IPS-NIHi11 (cell line): ENCODE measurements around the gene MAP2K1.
"Not testable (repeated sequence)": the region's sequence is repeated elsewhere in the genome, so short reads cannot be mapped to it uniquely, and the experiment has no call there.

ENCODE experiments used
- DNase-seq: peaks from one replicate; pipeline ENCODE4 v3.0.0; 2012; ENCODE audit warnings: mixed read lengths, low spot score

Gene MAP2K1

DNA sequence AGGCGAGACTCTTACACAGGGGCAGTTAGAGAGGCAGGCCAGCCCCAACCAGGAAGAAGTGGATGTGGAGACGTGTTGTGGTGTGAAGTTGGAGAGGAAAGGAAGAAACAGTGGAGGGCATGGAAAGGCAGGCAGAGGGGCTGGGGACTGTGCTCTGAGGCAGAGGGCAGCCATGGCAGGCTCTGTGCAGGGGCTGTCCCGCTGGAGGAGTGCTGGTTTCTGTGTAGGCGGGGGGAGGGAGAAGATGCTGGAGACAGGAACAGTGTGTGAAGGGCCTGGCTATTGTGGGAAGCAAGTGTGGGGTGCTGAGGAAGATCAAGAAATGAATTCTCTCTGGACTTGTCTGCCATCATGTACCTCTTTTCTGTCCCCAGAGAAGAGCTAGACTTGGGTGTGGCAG is 89.8 kb downstream of the MAP2K1 start:
- no peak for DNase-seq

DNA sequence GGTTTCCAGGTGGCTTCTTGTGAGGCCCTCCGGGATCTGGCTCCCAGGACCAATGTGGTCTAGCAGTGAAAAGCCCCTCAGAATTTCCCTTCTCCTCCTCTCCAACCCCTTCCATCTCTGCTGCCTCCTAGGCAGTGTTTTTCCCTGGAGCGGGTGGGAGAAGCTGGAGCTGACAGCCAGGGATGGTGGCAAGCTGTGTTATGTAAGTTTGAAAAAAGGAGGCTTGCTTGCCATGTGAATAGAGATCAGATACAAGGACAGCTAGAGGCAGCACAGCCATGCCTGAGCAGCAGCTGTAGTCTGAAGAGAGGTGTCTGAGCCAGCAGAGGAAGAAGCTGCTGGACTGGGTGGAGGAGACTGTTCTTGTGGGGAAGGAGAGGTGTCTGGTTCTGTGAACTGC is 90.3 kb downstream of the MAP2K1 start:
- no peak for DNase-seq

DNA sequence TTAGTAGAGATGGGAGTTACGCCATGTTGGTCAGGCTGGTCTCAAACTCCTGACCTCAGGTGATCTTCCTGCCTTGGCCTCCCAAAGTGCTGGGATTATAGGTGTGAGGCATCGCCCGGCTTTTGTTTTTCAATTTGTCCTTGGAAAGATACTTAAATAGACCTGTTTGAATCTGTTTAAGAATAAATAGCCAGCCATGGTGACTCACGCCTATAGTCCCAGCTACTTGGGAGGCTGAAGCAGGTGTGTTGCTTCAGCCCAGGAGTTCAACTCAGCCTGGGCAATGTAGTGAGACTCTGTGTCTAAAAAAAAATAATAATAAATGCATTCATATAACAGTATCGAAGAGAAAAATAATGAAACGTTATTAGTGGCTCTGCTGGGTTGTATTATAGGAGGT is 93.6 kb downstream of the MAP2K1 start:
- no peak for DNase-seq

DNA sequence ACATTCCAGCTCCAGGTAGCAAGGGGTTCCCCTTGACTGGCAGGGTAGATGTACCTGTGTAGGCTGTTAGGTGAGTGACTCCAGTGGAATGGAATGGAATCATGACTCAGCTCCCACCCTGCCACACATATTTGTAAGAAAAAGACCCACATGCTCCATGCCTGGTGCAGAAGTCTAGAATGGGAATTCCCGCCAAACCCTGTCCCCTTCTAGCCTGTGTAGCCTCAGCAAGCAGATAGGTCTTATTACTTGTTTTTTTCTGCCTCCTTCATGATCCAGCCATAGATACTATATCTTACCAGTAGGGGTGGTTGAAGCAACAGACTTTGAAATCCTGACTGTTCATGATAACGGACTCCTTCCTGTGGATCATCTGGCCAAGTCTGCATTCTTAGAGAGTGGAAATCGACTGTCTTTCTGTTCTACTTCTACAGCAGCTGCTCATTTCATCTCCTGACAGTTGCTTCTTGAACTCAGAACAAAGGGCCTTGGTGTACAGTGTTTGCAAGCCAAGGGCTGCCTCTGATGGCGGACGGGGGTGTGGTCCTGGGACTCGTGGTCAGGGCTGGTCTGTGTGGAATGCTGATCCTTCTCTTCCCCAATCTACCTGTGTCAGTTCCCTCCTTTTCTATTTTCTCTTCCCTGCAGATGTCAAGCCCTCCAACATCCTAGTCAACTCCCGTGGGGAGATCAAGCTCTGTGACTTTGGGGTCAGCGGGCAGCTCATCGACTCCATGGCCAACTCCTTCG is 94.6 kb downstream of the MAP2K1 start:
- DNase-seq: no peak

DNA sequence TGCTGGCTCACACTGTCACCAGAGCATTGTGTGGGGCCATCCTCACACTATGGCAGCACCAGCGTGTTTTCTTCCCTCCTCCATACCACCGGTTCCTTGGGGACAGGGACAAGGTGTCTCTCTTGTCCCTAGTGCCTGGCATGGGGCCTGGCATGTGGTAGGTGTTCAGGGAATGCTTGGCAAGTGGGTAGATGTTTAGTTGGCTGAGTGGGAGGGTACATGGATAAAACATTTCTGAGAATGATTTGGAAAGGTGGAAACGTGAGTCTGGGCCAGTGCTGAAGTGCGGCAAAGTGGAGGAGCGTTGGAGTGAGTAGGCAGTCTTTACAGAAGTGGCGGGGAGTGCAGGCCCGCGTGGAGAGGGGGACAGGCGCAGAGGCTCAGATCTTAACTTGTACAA is 95.8 kb downstream of the MAP2K1 start:
- DNase-seq: no peak

DNA sequence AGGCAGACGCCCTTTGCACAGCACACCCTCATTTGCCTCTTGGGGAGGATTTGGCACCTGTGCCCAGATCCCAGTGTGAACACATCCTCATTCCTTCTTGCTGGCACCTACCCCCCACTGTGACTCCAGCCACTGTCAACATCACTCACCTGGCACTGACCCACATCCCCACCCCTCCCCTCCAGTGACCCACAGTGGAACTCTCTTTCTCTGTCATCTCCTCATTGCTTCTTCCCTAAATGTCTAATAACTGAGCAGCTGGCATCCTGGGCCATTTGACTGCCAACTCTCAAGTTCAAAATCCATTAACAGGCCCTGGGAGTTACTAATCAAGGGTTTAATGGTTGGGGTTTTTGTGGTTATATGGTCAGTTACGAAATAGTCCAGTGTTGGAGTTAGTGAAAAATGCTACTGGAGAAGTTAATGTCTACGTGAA is 96.4 kb downstream of the MAP2K1 start:
- no peak for DNase-seq

DNA sequence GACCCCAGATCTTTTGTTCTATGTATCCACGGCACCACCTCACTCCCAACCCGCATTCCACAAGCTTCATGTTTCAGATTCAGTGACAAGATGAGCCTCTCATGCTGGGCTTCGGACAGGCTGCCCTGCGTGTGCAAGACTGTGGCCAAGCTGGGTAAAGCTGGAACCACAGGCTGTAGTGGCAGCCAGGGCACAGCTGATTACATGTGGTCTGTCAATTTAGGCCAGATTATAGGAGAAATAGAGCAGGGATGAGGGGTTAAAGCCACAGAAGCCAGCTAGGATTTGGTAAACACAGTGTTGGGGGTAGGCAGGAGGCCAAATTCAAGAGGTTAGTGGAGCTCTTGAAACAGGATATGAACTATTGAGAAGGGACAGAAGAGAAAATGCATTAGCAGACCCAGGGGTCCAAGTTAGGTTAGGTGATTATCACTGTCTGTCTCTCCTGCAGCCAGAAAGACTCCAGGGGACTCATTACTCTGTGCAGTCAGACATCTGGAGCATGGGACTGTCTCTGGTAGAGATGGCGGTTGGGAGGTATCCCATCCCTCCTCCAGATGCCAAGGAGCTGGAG is 97.9 kb downstream of the MAP2K1 start:
- no peak for DNase-seq

DNA sequence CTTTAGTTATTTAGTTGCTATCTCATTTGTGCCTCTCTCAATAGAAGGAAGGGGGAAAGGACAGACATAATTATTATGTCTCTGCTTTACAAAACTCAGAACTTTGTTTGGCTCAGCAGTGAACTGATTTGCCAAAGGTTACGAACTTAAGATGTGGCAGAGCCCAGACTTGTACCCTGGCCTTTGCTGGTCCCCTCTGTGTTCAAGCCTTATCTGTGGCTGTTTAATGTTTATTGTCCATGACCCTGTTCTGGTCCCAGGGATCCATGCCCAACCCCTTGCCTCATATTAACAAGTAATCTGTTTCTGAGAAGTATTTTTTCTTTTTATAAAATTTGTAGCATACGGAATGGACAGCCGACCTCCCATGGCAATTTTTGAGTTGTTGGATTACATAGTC is 100.2 kb downstream of the MAP2K1 start:
- DNase-seq: no peak

DNA sequence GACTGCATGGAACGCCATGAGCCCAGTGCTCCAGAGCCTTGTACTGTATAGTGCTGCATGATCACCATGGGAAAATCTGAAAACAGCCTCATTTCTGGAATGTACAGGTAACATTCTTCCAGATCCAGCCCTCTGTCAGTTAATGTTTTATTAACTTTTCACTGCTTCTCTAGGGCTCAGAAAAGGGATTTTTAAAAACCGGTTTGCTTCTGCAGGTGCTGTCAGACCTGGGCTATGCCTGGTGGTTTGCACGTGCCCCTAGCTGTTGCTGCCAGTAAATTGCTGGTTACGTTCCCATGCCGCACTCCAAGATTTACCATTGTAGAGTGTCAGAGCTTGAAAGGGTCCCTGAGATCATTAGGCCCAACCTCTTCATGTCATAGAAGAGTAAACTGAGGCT is 101.8 kb downstream of the MAP2K1 start:
- DNase-seq: no peak

DNA sequence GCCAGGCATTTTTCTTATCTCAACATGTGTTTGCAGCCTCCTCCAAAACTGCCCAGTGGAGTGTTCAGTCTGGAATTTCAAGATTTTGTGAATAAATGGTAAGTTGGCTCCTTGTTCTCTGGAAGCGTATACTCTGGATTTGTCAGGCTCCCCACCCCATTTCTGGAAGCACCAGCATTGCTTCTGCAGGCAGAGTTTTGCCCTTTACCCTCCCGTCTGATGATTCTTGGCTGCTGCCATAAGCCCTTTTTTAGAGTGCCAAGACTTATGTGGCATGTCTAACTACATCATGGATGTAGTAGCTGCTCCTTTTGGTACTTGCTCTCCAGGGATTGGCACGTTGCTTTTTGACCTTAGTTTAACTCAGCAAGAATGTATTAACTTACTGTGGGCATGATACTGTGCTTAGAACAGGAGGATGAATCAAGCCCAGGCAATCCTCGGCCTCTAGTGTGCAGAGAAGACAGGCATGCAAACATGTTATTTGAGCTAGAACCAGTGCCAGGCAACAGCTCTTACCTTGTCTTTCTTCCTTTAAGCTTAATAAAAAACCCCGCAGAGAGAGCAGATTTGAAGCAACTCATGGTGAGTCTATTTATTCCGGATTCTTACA is 102.6 kb downstream of the MAP2K1 start:
- DNase-seq: no peak

DNA sequence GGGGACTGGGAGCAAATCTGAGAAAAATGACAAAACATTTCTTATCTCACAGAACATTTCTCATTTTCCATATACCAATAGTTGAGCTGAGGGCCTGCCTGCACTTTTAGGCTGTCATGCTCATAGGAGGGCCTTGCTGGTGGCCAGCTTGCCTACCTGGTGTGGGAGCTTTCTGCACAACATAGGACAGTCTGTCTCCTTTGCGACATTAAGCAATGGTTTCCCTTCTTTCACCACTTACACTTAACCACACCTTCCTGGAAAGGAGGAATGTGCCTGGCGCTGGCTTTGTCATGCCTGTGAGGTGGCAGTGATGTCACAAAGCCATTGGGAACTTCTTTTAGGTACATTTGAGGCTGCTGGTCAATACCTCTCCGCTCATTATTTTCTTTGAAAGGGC is 105.1 kb downstream of the MAP2K1 start:
- no peak for DNase-seq

DNA sequence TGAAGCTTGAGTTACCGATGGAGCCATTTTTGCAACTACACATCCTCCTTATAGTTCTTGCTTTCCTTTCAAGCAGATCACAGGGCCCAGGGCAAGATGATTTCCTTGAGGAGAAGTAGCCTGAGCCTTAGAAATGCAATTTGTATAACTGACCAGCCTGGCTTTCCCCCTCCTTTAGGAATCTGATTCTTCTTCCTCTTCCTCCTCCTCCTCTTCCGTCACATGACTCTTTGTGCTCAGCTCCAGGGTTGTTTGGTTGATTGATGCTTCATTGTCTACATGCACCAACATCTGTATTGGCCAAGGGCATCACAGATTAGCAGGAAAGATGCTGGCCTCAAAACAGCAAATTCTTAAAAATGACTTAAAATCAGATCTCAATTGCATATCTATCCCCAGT is 107.5 kb downstream of the MAP2K1 start:
- DNase-seq: no peak

DNA sequence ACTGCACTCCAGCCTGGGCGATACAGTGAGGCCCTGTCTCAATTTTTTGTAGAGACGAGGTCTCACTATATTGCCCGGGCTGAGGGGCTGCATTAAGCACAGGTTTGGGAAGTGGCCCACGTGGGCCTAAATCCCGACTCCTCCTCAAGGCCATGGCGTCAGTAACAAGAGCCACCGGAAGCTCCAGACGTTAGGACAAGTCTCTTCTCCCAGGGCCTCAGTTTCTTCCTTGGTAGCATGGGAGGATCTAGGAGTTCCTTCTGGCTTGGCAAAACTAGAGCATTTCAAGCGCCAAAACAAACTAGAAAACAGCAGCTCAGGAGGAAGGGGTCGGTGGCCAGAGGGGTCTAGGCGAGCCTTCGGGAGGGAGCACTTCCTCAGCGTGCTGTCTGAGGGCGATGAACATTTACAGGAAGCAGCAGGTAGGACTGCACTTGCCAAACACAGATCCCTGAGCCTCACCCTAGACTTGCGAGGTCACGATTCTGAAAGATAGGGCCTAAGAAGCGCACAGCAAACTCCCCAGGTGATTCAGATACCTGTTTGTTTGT is 110.3 kb downstream of the MAP2K1 start:
- DNase-seq: no peak

DNA sequence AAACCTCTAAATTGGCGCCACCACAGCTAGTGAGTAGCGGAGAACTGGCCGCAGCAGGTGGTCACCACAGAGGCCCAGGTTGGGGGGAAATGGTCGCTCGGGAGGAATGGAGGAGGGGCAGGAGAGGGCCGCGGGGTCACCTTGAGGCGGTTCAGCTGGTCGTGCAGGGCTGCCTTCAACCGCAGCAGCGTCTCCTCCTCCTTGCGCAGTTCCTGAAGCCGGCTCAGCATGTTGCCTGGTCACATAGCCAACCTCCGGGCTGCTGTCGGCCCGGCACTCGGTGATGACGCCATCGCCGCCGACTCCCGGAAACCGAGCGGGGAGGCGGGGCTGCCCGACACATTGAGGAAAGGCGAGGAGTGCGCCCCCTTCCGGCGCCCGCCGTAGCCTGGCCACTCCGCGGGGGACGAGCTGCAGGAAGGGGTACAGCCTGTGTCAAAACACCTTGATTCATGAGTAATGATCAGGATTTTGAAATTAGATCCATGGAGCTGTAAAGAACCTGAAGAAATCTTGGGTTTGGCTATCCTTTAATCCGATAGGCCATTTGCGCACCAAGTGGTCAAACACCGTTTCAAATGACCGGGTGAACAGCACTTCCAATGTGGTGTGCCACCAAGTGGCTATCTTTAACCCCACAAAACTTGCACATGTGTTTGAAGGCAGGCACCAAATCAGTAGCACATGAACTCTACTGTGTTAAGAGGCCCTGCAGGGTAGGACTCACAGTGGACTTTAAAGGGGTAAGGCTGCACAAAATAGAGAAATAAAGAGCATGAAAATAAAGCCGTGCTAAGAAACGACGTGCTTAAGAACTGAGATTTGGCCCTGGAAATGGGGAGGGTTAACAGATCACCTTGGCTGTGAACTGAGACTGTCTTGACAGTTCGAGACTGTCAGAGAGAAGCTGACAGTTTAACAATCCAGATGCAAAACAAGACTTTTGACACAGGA is 111.1 kb downstream of the MAP2K1 start, which contains the start of gene SNAPC5:
TSS of gene SNAPC5 (minus strand) at position 261 of the 954 bp plus-strand sequence. CDS start at position 230, 31 bp downstream.
- DNase-seq: peak; percentile 93

DNA sequence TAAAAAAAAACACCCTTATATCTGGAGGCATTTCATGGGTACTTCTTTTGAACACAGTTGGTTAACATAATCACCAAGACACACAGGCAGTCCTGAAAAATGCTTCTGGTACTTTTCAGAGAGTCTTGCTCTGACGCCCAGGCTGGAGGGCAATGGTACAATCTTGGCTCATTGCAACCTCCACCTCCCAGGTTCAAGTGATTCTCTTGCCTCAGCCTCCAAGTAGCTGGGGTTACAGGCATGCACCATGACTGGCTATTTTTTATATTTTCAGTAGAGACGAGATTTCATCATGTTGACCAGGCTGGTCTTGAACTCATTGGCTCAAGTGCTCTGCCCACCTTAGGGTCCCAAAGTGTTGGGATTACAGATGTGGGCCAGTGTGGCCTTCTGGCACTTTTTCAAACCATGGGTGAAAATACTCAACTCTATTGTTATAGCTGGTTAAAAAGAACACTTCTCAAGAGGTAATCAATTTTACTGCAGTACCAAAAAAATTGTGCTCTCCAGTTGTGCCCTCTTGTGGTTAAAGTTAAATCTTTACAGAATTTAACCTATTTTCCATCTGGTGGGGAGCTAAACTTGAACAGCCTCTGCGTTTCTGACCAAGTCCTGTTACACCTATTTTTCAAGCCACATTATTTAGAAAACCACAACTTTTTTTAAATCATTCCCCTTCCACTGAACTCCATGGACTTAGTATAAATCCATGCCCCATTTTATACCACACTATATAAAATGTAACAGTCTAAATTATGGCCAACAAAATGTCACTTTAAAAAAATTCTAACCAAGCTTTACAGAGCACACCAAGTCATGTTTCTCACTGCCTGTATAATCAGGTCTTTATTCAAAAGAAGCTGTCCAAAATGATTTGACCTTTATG is 112.0 kb downstream of the MAP2K1 start:
- no peak for DNase-seq

DNA sequence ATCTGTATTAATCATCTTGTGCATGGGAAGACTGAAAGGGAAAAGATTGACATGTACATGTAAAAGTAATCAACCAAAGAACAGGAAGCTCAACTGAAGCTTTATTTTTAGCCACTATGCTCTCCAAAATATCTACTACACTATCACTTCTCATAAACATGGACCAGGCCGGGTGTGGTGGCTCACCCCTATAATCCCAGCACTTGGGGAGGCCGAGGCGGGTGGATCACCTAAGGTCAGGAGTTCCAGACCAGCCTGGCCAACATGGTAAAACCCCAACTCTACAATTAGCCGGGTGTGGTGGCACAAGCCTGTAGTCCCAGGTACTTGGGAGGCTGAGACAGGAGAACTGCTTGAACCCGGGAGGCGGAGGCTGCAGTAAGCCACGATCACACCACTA is 113.6 kb downstream of the MAP2K1 start:
- not testable (repeated sequence) for DNase-seq

DNA sequence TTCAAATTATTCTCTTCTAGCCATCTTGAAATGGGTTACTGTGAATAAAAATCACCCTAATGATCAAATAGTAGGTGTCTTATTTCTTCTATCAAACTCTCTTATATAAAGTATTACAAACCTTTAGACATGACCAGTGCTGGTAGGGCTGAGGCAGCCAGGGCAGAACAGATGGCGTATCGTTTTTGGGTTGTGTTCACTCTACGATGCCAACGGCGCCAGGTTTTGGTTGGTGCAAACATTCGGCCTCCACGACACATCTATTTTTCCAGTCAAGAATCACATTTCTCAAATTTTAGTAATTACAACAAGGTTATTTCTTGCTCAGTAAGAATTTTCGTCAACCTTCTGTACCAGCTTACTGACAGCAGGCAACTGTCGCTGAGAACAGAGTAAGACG is 115.8 kb downstream of the MAP2K1 start:
- no peak for DNase-seq

DNA sequence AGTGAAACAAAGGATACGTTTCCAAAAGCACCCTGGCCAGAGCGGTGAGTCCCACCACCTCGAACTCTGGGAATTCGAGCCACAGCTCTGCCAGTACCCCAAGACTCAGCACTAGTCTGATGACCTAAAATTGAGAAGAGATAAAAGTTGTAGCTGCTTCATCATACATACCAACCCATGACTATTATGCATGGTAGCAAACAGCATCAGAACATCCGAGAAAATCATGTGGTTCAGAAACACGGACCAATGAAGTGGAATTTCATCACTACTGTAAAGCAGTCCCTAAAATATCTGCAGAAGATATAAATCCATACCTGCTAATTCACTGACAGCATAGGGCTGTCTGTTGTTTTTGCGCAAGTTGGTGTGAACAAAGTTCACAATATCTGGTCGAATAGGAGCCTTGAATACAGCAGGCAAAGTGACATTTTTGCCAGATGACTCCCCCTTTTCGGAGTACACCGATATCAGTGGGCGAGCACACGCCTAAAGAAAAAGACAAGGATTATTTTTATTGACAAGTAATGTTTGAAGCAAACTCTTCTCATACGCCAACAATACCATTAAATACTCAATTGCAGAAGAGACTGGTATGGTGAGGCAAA is 116.4 kb downstream of the MAP2K1 start:
- DNase-seq: not testable (repeated sequence)

DNA sequence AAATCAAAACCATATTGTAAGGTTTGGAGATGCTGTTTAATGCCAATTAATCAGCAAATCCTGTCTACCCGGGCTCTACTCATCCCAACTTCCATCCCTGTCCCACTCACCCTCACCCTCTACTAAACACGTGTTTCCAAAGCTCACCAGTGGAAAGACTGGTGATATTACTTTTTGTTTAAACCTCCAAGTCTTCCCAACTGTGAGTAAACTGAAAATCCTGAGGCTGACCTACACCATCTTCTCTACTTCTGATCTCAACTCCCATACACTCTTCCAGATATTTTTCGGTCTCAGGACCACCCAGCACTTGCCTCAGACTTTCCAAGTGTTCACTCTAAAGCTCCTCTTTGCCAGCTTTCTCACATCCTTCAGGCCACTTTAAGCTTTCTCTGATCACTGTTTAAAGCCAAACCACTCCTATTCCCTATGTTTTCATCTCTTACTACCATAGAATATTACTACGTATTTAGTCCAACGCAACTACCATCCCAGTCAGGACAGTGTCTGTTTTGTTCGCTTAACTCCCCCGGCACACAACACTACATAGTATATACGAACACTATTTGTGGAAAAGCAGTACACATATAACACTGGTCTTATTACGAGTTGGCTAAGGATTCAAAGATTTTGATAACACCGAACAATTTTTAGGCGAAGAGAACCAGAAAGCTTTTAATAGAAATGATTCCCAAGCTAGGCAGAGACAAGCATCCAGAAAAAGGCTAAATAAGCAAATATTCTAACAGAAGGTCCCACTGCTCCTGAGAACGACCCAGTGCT is 117.3 kb downstream of the MAP2K1 start:
- no peak for DNase-seq
